Measurements from ENCODE around the gene HIVEP2. TPM values are rescaled to one million over a fixed set of nuclear protein-coding genes. Genes with fewer than 3 reads are reported as not detected.

The HIVEP2 gene
- total RNA-seq, 1 experiment from 2014 or later, result 4.2 TPM

- no peak overlapping the region for H3K4me2 ChIP-seq (ENCODE audit: insufficient read depth, insufficient read length, low read length)
- no peak overlapping the region for H3K18ac ChIP-seq (ENCODE audit: insufficient read length, low read depth, low read length)
- no peaks in the 10 kb centered on the region for H4K20me1 ChIP-seq (ENCODE audit: control insufficient read depth, insufficient read depth, insufficient read length)
- no peaks in the 10 kb centered on the region for H3K27me3 ChIP-seq (ENCODE audit: insufficient read depth, low read length)
- H2BK120ac ChIP-seq (ENCODE audit: low read depth, low read length, poor library complexity, severe bottlenecking), result no peak overlapping the region
- no peak overlapping the region for H3K9ac ChIP-seq (ENCODE audit: extremely low read depth, insufficient read length, low read length)
- peaks cover 27 to 33% of the 10 kb centered on the region in 2 experiments for H3K4me1 Mint-ChIP-seq
- H3K23ac ChIP-seq (ENCODE audit: insufficient read length, low read depth, low read length), result no peak overlapping the region
- H3K27ac Mint-ChIP-seq, result no peak overlapping the region
- H2BK15ac ChIP-seq (ENCODE audit: low read depth, low read length), result no peak overlapping the region
- H2BK12ac ChIP-seq (ENCODE audit: insufficient read length, low read depth, low read length), result no peak overlapping the region
- H4K5ac ChIP-seq (ENCODE audit: insufficient read length, low read depth, low read length), result no peak overlapping the region
- H3K27me3 Mint-ChIP-seq (ENCODE audit: low read depth), result no peaks in the 10 kb centered on the region
- no peak overlapping the region for H3K56ac ChIP-seq (ENCODE audit: insufficient read length, low read depth, low read length)
- H3K4ac ChIP-seq (ENCODE audit: low read depth, low read length), result no peak overlapping the region
- no peak overlapping the region for H4K8ac ChIP-seq (replicated peaks; ENCODE audit: insufficient read length, low read depth, low read length)
- H3K9me3 ChIP-seq (ENCODE audit: control insufficient read depth, low read depth, low read length), result peaks cover under 1% of the 10 kb centered on the region
- H3K14ac ChIP-seq (ENCODE audit: insufficient read depth, low read length), result no peak overlapping the region
- H3K9me3 Mint-ChIP-seq, result peaks cover under 1 to 3% of the 10 kb centered on the region in 2 experiments; a peak in 4 of 5 replicates
- no peak overlapping the region for H2BK5ac ChIP-seq (ENCODE audit: insufficient read length, low read length)
- no peak overlapping the region for H2AK5ac ChIP-seq (ENCODE audit: insufficient read length, low read length)
- no peak overlapping the region for H2BK20ac ChIP-seq (ENCODE audit: low read depth, low read length, poor library complexity, severe bottlenecking)
- DNase-seq, result no peak
- H2AFZ ChIP-seq (ENCODE audit: low read length), result no peak overlapping the region
- no peak overlapping the region for H3K4me3 Mint-ChIP-seq
- H3K79me2 ChIP-seq (ENCODE audit: insufficient read depth, low read length), result peaks cover 2% of the 10 kb centered on the region; the same call in 1 of the 2 replicates
- H3K4me1 ChIP-seq (ENCODE audit: insufficient read depth, low read length), result peaks cover 10% of the 10 kb centered on the region
- no peaks in the 10 kb centered on the region for H3K23me2 ChIP-seq (ENCODE audit: insufficient read length, low read depth, low read length, poor library complexity, severe bottlenecking)
- TF ChIP-seq, protein P1, sequence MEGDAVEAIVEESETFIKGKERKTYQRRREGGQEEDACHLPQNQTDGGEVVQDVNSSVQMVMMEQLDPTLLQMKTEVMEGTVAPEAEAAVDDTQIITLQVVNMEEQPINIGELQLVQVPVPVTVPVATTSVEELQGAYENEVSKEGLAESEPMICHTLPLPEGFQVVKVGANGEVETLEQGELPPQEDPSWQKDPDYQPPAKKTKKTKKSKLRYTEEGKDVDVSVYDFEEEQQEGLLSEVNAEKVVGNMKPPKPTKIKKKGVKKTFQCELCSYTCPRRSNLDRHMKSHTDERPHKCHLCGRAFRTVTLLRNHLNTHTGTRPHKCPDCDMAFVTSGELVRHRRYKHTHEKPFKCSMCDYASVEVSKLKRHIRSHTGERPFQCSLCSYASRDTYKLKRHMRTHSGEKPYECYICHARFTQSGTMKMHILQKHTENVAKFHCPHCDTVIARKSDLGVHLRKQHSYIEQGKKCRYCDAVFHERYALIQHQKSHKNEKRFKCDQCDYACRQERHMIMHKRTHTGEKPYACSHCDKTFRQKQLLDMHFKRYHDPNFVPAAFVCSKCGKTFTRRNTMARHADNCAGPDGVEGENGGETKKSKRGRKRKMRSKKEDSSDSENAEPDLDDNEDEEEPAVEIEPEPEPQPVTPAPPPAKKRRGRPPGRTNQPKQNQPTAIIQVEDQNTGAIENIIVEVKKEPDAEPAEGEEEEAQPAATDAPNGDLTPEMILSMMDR (conservative IDR thresholded peaks at IDR 0.05), result no peak
- no peaks in the 10 kb centered on the region for H3K79me1 ChIP-seq (ENCODE audit: insufficient read depth, low read depth, low read length, poor library complexity, severe bottlenecking)
- no CpG with 5 or more reads among the region's 5 CpGs for WGBS (ENCODE audit: extremely low coverage, insufficient read length, low lambda C conversion rate)
- H3K36me3 Mint-ChIP-seq (ENCODE audit: insufficient read depth in 1 of 3, low read depth in 3 of 3), result peaks cover 2 to 3% (median 3%) of the 10 kb centered on the region in 3 experiments
- H3K27ac ChIP-seq (ENCODE audit: insufficient read length, low read depth, low read length), result no peak overlapping the region
- H4K91ac ChIP-seq (ENCODE audit: insufficient read length, low read depth, low read length), result no peak overlapping the region
- H3T11ph ChIP-seq (ENCODE audit: low read length), result no peak overlapping the region
Observed at GRCh38 chr6:142907544-142907943, 37.4 kb downstream of the HIVEP2 start.
